Neuronal stem cell (in vitro differentiated cells): ENCODE measurements around the gene SMIM11.
"Not testable (repeated sequence)": the region's sequence is repeated elsewhere in the genome, so short reads cannot be mapped to it uniquely, and the experiment has no call there.

Source experiments
- DNase-seq: peaks from one replicate; pipeline ENCODE4 v3.0.0-alpha.2; 2013; ENCODE audit warnings: low spot score
- H2AFZ ChIP-seq: one replicate; pipeline ENCODE4 v1.6.1; 2013; ENCODE audit warnings: mild to moderate bottlenecking, low read length, inconsistent platforms
- H2AK5ac ChIP-seq: 2 replicates; pipeline ENCODE4 v1.6.1; 2013; ENCODE audit warnings: low read depth, mild to moderate bottlenecking, inconsistent platforms, low read length, moderate library complexity, mixed read lengths
- H2BK120ac ChIP-seq: 2 replicates; pipeline ENCODE4 v1.6.1; 2013; ENCODE audit warnings: low read depth, mild to moderate bottlenecking, inconsistent platforms, low read length, moderate library complexity, mixed read lengths
- H2BK12ac ChIP-seq: one replicate; pipeline ENCODE4 v1.6.1; 2013; ENCODE audit warnings: low read length, inconsistent platforms
- H2BK15ac ChIP-seq: 2 replicates; pipeline ENCODE4 v1.6.1; 2013; ENCODE audit warnings: mild to moderate bottlenecking, low read length, inconsistent platforms, mixed read lengths
- H2BK5ac ChIP-seq: one replicate; pipeline ENCODE4 v1.6.1; 2013; ENCODE audit warnings: inconsistent platforms, mild to moderate bottlenecking, low read length, moderate library complexity
- H3K14ac ChIP-seq: one replicate; pipeline ENCODE4 v1.6.1; 2013; ENCODE audit warnings: low read length, inconsistent platforms
- H3K18ac ChIP-seq: 2 replicates; pipeline ENCODE4 v1.6.1; 2013; ENCODE audit warnings: low read length, inconsistent platforms
- H3K23ac ChIP-seq: 2 replicates; pipeline ENCODE4 v1.6.1; 2013; ENCODE audit warnings: low read depth, mild to moderate bottlenecking, mixed read lengths, low read length, inconsistent platforms; ENCODE audit not compliant: poor library complexity
- H3K27ac ChIP-seq: replicated peaks from 3 replicates; pipeline ENCODE4 v1.5.1; 2013; ENCODE audit warnings: low read length, inconsistent platforms
- H3K27me3 ChIP-seq, 3 experiments: 2 replicates each; pipeline ENCODE4 v1.6.1; 2013; ENCODE audit warnings: low read length in 3 of 3, mild to moderate bottlenecking in 2 of 3, inconsistent platforms in 1 of 3, low read depth in 1 of 3, mixed read lengths in 1 of 3, moderate library complexity in 1 of 3; ENCODE audit not compliant: control insufficient read depth in 3 of 3, insufficient read depth in 3 of 3
- H3K36me3 ChIP-seq, 2 donors: replicated peaks in 1 of 2; 2 replicates each; pipeline ENCODE4 v1.6.1; 2013; ENCODE audit warnings: low read length in 2 of 2; ENCODE audit not compliant: control insufficient read depth in 2 of 2, insufficient read depth in 2 of 2
- H3K4ac ChIP-seq: 2 replicates; pipeline ENCODE4 v1.6.1; 2013; ENCODE audit warnings: inconsistent platforms, mild to moderate bottlenecking, low read length, moderate library complexity
- H3K4me1 ChIP-seq, 2 donors: 1 replicate in 1 of 2; 2 replicates in 1 of 2; pipeline ENCODE4 v1.6.1; 2013; ENCODE audit warnings: low read length in 2 of 2, low read depth in 1 of 2; ENCODE audit not compliant: control insufficient read depth in 2 of 2, insufficient read depth in 1 of 2
- H3K4me2 ChIP-seq: one replicate; pipeline ENCODE4 v1.6.1; 2013; ENCODE audit warnings: mild to moderate bottlenecking, low read length, inconsistent platforms; ENCODE audit not compliant: insufficient read depth, poor library complexity, severe bottlenecking
- H3K4me3 ChIP-seq, 2 donors: 2 replicates each; pipeline ENCODE4 v1.5.1; 2013; ENCODE audit warnings: low read length in 2 of 2, mild to moderate bottlenecking in 2 of 2, inconsistent platforms in 1 of 2, moderate library complexity in 1 of 2
- H3K79me1 ChIP-seq: one replicate; pipeline ENCODE4 v1.6.1; 2013; ENCODE audit warnings: low read depth, mild to moderate bottlenecking, inconsistent platforms, low read length, moderate library complexity
- H3K9ac ChIP-seq: one replicate; pipeline ENCODE4 v1.6.1; 2013; ENCODE audit warnings: mild to moderate bottlenecking, low read depth, low read length, inconsistent platforms; ENCODE audit not compliant: poor library complexity
- H3K9me3 ChIP-seq, 2 donors: replicated peaks in 1 of 2; 2 replicates each; pipeline versions ENCODE3 to v1.6.1; 2013; ENCODE audit warnings: low read length in 2 of 2, mild to moderate bottlenecking in 2 of 2, inconsistent platforms in 1 of 2, low read depth in 1 of 2, mixed read lengths in 1 of 2, moderate library complexity in 1 of 2; ENCODE audit not compliant: control insufficient read depth in 2 of 2, insufficient read depth in 1 of 2
- H4K8ac ChIP-seq: one replicate; pipeline ENCODE4 v1.6.1; 2013; ENCODE audit warnings: low read depth, mild to moderate bottlenecking, inconsistent platforms, low read length, moderate library complexity
- H4K91ac ChIP-seq: one replicate; pipeline ENCODE4 v1.6.1; 2013; ENCODE audit warnings: low read length, low read depth, mild to moderate bottlenecking, inconsistent platforms; ENCODE audit not compliant: poor library complexity
- WGBS, 2 donors: extraction: QIAGEN DNeasy Blood & Tissue Kit; methylation state at CpG; one replicate each; pipeline ENCODE4 v1.1.7; 2013; ENCODE audit warnings: missing lambda C conversion rate in 2 of 2, mixed read lengths in 1 of 2; ENCODE audit not compliant: insufficient read length in 2 of 2, insufficient replicate concordance in 1 of 2; ENCODE audit errors: extremely low coverage in 2 of 2; 5-methylcytosine and 5-hydroxymethylcytosine counted together

SMIM11 gene

DNA sequence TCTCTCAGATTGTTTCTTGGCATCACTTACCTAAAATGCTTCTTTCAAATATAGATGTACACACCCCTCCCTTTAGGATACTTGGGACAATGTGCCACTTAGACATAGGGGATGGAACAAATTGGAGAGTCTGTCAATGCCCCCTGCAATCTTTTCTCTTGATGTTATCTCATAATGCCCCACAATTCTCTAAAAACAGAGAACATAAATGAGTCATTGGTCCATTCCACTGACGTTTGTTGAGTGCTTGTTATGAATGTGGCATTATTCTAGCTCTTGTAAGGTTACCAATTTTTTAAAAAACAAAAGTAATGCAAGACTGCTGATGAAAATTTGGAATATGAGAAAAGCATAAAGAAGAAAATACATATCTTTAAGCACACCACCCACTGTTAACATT is 5.6 kb upstream of the SMIM11 start:
- DNase-seq: no peak
- H2BK120ac ChIP-seq: no peak overlapping the region
- H3K79me1 ChIP-seq: no peaks in the 10 kb centered on the region
- H3K23ac ChIP-seq: no peak overlapping the region
- no peaks in the 10 kb centered on the region for H3K36me3 ChIP-seq
- H3K27me3 ChIP-seq: no peaks in the 10 kb centered on the region
- H2BK12ac ChIP-seq: no peak overlapping the region
- H2BK15ac ChIP-seq: no peak overlapping the region
- no peak overlapping the region for H4K91ac ChIP-seq
- H2AK5ac ChIP-seq: no peak overlapping the region
- H3K4me2 ChIP-seq: no peak overlapping the region
- H3K18ac ChIP-seq: no peak overlapping the region
- H3K27ac ChIP-seq: no peak overlapping the region
- no peak overlapping the region for H3K4ac ChIP-seq
- H2BK5ac ChIP-seq: no peak overlapping the region
- no peak overlapping the region for H3K4me3 ChIP-seq
- no peak overlapping the region for H2AFZ ChIP-seq
- no peaks in the 10 kb centered on the region for H3K9me3 ChIP-seq
- no peak overlapping the region for H4K8ac ChIP-seq
- H3K9ac ChIP-seq: no peak overlapping the region
- H3K14ac ChIP-seq: no peak overlapping the region
- H3K4me1 ChIP-seq: peaks cover 2 to 6% of the 10 kb centered on the region in 2 donors
- no CpG with 5 or more reads among the region's 1 CpG for WGBS, 2 donors

DNA sequence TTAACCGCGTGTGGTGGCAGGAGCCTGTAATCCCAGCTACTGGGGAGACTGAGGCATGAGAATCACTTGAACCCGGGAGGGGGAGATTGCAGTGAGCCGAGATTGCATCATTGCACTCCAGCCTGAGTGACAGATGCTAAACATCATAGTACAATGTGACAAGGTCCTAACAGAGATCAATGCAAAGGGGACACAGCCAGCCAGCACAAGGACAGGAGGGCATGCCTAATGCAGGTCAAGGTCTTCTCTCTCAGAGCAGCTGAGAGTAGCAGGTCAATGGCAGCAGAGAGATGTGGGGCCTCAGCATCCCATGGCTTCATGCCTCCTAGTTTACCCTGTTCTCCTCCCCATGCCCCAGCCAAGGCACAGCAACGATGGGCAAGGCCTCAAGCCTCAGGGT is 3.0 kb upstream of the SMIM11 start:
- Histone ChIP-seq H3K4me3 (no peak overlapping the region), H3K23ac (peak overlapping the region; percentile 52), H3K18ac (peak overlapping the region; percentile 35), H3K79me1 (no peaks in the 10 kb centered on the region), H2BK15ac (no peak overlapping the region), H2BK120ac (no peak overlapping the region), H3K9ac (no peak overlapping the region), H3K9me3 (no peaks in the 10 kb centered on the region), H4K8ac (no peak overlapping the region), H3K4me1 (peaks cover 2 to 3% of the 10 kb centered on the region in 2 donors), H3K36me3 (no peaks in the 10 kb centered on the region), H2AFZ (no peak overlapping the region), H2BK12ac (no peak overlapping the region), H3K4ac (no peak overlapping the region), H3K4me2 (no peak overlapping the region), H3K14ac (no peak overlapping the region), H3K27ac (no peak overlapping the region), H4K91ac (no peak overlapping the region), H2BK5ac (no peak overlapping the region), H3K27me3 (no peaks in the 10 kb centered on the region), H2AK5ac (no peak overlapping the region)
- no CpG with 5 or more reads among the region's 5 CpGs for WGBS, 2 donors
- no peak for DNase-seq

DNA sequence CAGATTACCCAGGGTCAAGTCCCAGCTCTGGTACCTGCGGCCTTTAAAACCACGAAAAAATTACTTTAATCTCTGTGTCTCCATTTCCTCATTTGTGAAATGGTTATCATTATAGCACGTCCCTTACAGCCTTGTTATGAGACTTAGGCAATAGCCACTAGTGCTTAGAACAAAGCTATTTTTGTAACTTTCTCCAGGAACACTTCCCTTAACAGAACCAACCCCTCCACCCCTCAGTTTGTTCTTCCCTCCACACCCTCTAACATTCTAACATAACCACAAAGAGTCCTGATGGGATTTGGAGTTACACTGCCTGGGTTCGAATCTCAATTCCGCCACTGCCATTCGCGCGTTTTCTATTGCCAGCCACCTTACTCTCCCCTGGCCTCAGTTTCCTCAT is 845 bp upstream of the SMIM11 start:
- not testable (repeated sequence) for H2BK120ac ChIP-seq, H3K9ac ChIP-seq, H2AK5ac ChIP-seq, H3K79me1 ChIP-seq, H3K23ac ChIP-seq, H3K9me3 ChIP-seq, H3K36me3 ChIP-seq, H3K27ac ChIP-seq, H4K8ac ChIP-seq, H2BK15ac ChIP-seq, H3K4ac ChIP-seq, H3K4me2 ChIP-seq, H3K27me3 ChIP-seq, H3K18ac ChIP-seq, H2BK12ac ChIP-seq, H4K91ac ChIP-seq, H2AFZ ChIP-seq, H2BK5ac ChIP-seq, H3K4me1 ChIP-seq, DNase-seq, H3K4me3 ChIP-seq, H3K14ac ChIP-seq
- no CpG with 5 or more reads among the region's 8 CpGs for WGBS, 2 donors

DNA sequence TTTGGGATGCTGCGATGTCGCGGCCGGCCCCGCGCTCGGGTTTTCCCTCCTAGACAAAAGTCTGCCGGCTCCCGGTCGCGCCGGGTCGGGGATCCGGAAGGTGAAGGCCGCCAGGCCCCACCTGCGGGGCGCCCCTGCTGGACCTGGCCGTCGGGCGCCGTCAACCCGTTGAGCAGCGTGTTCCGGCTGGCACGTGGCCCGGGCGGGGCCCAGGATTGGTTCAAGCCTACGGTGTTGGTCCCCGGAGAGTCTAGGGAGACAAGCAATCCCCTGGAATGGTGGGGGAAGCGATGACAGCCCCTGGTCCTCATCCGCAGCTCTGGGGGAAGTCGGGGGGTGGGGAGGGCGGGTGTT is 289 bp downstream of the SMIM11 start:
- not testable (repeated sequence) for H2AK5ac ChIP-seq, H2BK120ac ChIP-seq, H3K4ac ChIP-seq, H2BK12ac ChIP-seq, H2AFZ ChIP-seq, H3K4me2 ChIP-seq, DNase-seq, H3K18ac ChIP-seq, H3K27me3 ChIP-seq, H3K4me1 ChIP-seq, H2BK5ac ChIP-seq, H3K79me1 ChIP-seq, H3K4me3 ChIP-seq, H3K9ac ChIP-seq, H3K23ac ChIP-seq, H3K27ac ChIP-seq, H2BK15ac ChIP-seq, H3K14ac ChIP-seq, H3K36me3 ChIP-seq, H4K8ac ChIP-seq, H3K9me3 ChIP-seq, H4K91ac ChIP-seq
- WGBS, 2 donors: no CpG with 5 or more reads among the region's 33 CpGs
